Measurements from ENCODE around the gene ECE2. TPM values are rescaled to one million over a fixed set of nuclear protein-coding genes. Genes with fewer than 3 reads are reported as not detected.
A peak's percentile ranks its signal among the peaks of the same experiment; 100 is the strongest.

The ECE2 gene
- total RNA-seq, 6 experiments from 2014 or later = not detected

- Histone ChIP-seq H3K9me3 (no peaks in the 10 kb centered on the region), H3K36me3 (peaks cover 0 to 31% (median 4%) of the 10 kb centered on the region in 4 donors), H3K27me3 (no peaks in the 10 kb centered on the region), H3K4me3 (no peak overlapping the region), H3K27ac (no peak overlapping the region), H3K4me1 (peaks cover 0 to 16% (median 4%) of the 10 kb centered on the region in 4 donors)
- TF ChIP-seq, protein P1, sequence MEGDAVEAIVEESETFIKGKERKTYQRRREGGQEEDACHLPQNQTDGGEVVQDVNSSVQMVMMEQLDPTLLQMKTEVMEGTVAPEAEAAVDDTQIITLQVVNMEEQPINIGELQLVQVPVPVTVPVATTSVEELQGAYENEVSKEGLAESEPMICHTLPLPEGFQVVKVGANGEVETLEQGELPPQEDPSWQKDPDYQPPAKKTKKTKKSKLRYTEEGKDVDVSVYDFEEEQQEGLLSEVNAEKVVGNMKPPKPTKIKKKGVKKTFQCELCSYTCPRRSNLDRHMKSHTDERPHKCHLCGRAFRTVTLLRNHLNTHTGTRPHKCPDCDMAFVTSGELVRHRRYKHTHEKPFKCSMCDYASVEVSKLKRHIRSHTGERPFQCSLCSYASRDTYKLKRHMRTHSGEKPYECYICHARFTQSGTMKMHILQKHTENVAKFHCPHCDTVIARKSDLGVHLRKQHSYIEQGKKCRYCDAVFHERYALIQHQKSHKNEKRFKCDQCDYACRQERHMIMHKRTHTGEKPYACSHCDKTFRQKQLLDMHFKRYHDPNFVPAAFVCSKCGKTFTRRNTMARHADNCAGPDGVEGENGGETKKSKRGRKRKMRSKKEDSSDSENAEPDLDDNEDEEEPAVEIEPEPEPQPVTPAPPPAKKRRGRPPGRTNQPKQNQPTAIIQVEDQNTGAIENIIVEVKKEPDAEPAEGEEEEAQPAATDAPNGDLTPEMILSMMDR (IDR thresholded peaks at IDR 0.05) = peak; percentile 66 to 87 (median 71)
- peak; percentile 23 for TF ChIP-seq POLR2A (IDR thresholded peaks at IDR 0.05)
- ATAC-seq (peak; percentile 94 to 97 (median 96)), DNase-seq (peak; percentile 83 to 88 (median 83))
- intact Hi-C loops (cut with DNase I) = loop anchor here (10.0 kb wide), 1 partner anchor 97 kb away; no protein-coding TSS in a partner anchor
- 5% methylated on average over 4 of the region's 46 CpGs for WGBS (ENCODE audit: insufficient coverage, low coverage, low lambda C conversion rate, missing lambda C conversion rate)
Observed at GRCh38 chr3:184241447-184242296, 34.1 kb upstream of the ECE2 start.

GRCh38 chr3:184242297-184242685, 33.5 kb upstream of the ECE2 start:
- 42% methylated on average over 3 of the region's 5 CpGs for WGBS (ENCODE audit: insufficient coverage, low coverage, low lambda C conversion rate, missing lambda C conversion rate)
- H3K4me1 ChIP-seq = peaks cover 0 to 16% (median 5%) of the 10 kb centered on the region in 4 donors
- no peak overlapping the region for H3K4me3 ChIP-seq
- TF ChIP-seq, protein P1 (IDR thresholded peaks at IDR 0.05) = no peak
- no peak for TF ChIP-seq POLR2A (IDR thresholded peaks at IDR 0.05)
- intact Hi-C loops (cut with DNase I) = loop anchor here (10.0 kb wide), 1 partner anchor 97 kb away; no protein-coding TSS in a partner anchor
- no peaks in the 10 kb centered on the region for H3K27me3 ChIP-seq
- no peak overlapping the region for H3K27ac ChIP-seq
- peaks cover 0 to 31% (median 4%) of the 10 kb centered on the region in 4 donors for H3K36me3 ChIP-seq
- peak in 3 of 4 donors; percentile 8 to 38 (median 9) for ATAC-seq
- DNase-seq = no peak
- no peaks in the 10 kb centered on the region for H3K9me3 ChIP-seq

DNA sequence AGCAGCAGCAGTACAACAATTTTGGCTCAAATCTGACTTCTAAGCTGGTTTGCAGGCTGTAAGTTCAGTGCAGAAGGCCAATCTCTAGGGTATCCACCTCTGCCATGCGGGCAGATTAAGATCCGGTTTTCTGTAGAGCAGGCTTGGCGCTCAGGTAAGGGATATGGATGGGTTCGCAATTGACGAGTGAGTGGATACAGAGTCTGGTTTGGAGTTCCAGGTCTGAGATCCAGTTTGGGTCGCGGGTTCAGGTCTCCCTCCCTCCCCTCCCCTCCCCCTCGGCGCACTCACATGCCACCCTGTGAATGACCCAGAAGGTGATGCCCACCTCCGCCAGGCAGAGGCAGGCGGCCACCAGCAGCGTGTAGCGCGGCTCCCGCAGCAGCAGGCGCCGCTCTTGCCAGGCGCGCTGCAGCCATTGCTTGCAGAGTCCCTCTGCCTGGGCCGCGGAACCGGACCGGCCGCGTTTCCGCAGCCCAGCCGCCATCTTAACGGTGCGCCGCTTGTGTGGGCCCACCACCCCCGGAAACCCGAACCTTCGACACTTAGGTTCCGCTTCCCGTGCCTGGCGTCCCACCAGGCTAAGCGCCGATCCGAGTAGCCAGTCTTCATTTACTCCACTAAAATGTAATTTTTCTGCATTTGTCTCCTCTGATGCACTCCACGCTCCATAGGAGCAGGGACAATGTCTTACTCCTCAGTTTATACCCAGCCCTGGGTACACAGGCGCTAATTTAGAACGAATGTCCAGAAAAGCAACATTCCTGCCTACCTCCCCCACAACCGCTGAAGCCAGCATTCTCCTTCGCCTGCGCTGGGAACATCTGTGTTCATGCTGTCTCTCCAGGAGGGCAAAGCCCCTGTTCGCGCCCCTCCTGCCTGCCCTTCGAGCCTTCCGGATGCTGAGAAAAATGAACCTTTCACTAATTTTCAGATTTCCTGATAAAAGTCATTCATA, 27.1 kb upstream of the ECE2 start, which contains the start of gene ALG3:
Gene ALG3, minus strand, starts transcription at position 509 of the 958 bp plus-strand sequence. Its CDS starts 22 bp downstream, at position 487.
- intact Hi-C loops (cut with DNase I) = loop anchor here (10.0 kb wide), 1 partner anchor 104 kb away; no protein-coding TSS in a partner anchor
- H3K9me3 ChIP-seq = no peaks in the 10 kb centered on the region
- peak; percentile 85 for TF ChIP-seq POLR2A (IDR thresholded peaks at IDR 0.05)
- TF ChIP-seq, protein P1 (IDR thresholded peaks at IDR 0.05) = no peak

More for the DNA sequence above, 27.1 kb upstream of the ECE2 start, which contains the start of gene ALG3:
- WGBS (ENCODE audit: insufficient coverage, low coverage, low lambda C conversion rate, missing lambda C conversion rate) = 1% methylated on average over 15 of the region's 49 CpGs
- H3K4me1 ChIP-seq = peaks cover 0 to 16% (median 5%) of the 10 kb centered on the region in 4 donors
- peak within 1 kb of the TSS; percentile 69 to 91 (median 89) for H3K4me3 ChIP-seq
- peaks cover 0 to 15% (median 0%) of the 10 kb centered on the region in 4 donors for H3K36me3 ChIP-seq
- DNase-seq (peak; percentile 73 to 86 (median 85)), ATAC-seq (peak; percentile 74 to 82 (median 78))
- no peaks in the 10 kb centered on the region for H3K27me3 ChIP-seq
- H3K27ac ChIP-seq = peak within 1 kb of the TSS; percentile 65 to 84 (median 73)

All from right lobe of liver (tissue), 6 donors.